WERI-Rb-1 (cell line): ENCODE measurements around the gene SKIDA1.

ENCODE experiments used
- DNase-seq: peaks from one replicate; pipeline ENCODE4 v3.0.0-alpha.2; 2020
- H3K27ac ChIP-seq: fragments of 250-450 bp; sonication (Bioruptor Pico); 2 replicates; pipeline ENCODE4 v1.5.1; 2020; ENCODE audit warnings: mild to moderate bottlenecking, moderate library complexity
- H3K27me3 ChIP-seq: fragments of 250-450 bp; sonication (Bioruptor Pico); 2 replicates; pipeline ENCODE4 v1.5.1; 2021; ENCODE audit warnings: mild to moderate bottlenecking, low read depth, moderate library complexity; ENCODE audit not compliant: insufficient read depth, severe bottlenecking
- H3K36me3 ChIP-seq: fragments of 250-450 bp; sonication (Bioruptor Pico); 2 replicates; pipeline ENCODE4 v1.5.1; 2020; ENCODE audit warnings: mild to moderate bottlenecking, moderate library complexity
- H3K4me3 ChIP-seq: 2 replicates; pipeline ENCODE4 v1.5.1; 2011; ENCODE audit warnings: low read depth, mild to moderate bottlenecking, control low read depth, low read length
- H3K9me3 ChIP-seq: fragments of 250-450 bp; sonication (Bioruptor Pico); 2 replicates; pipeline ENCODE4 v1.5.1; 2021; ENCODE audit warnings: mild to moderate bottlenecking, moderate library complexity; ENCODE audit not compliant: severe bottlenecking
- CTCF ChIP-seq: IDR thresholded peaks from 2 replicates; pipeline ENCODE4 v1.5.1; 2011; ENCODE audit warnings: low read depth, mild to moderate bottlenecking, control low read depth, inconsistent platforms, low read length

Gene SKIDA1

GRCh38 chr10:21526860-21527597, 1.5 kb upstream of the SKIDA1 start:
- Histone ChIP-seq H3K4me3 (peak overlapping the region; percentile 69), H3K27me3 (no peaks in the 10 kb centered on the region), H3K36me3 (no peaks in the 10 kb centered on the region), H3K27ac (peak overlapping the region; percentile 97), H3K9me3 (no peaks in the 10 kb centered on the region)
- no peak for DNase-seq
- no peak for TF ChIP-seq CTCF

- Histone ChIP-seq H3K4me3 (peak overlapping the region; percentile 69), H3K27me3 (no peaks in the 10 kb centered on the region), H3K27ac (peak overlapping the region; percentile 97), H3K9me3 (no peaks in the 10 kb centered on the region), H3K36me3 (no peaks in the 10 kb centered on the region)
- no peak for DNase-seq
- no peak for TF ChIP-seq CTCF
Observed at GRCh38 chr10:21526188-21526859, 842 bp upstream of the SKIDA1 start.

- no peak for TF ChIP-seq CTCF
- Histone ChIP-seq H3K27ac (peak overlapping the region; percentile 97), H3K4me3 (peak overlapping the region; percentile 89), H3K9me3 (no peaks in the 10 kb centered on the region), H3K27me3 (no peaks in the 10 kb centered on the region), H3K36me3 (no peaks in the 10 kb centered on the region)
- DNase-seq = no peak
Observed at GRCh38 chr10:21524526-21525366, 736 bp downstream of the SKIDA1 start.

- Histone ChIP-seq H3K4me3 (peak overlapping the region; percentile 89), H3K27ac (peak overlapping the region; percentile 97), H3K36me3 (no peaks in the 10 kb centered on the region), H3K27me3 (no peaks in the 10 kb centered on the region), H3K9me3 (no peaks in the 10 kb centered on the region)
- no peak for DNase-seq
- TF ChIP-seq CTCF = no peak
Observed at GRCh38 chr10:21524131-21524525, 1.4 kb downstream of the SKIDA1 start.

- H3K4me3 ChIP-seq = peak overlapping the region; percentile 89
- no peak for TF ChIP-seq CTCF
- no peaks in the 10 kb centered on the region for H3K9me3 ChIP-seq
- no peaks in the 10 kb centered on the region for H3K27me3 ChIP-seq
- no peaks in the 10 kb centered on the region for H3K36me3 ChIP-seq
- DNase-seq = peak; percentile 36
- H3K27ac ChIP-seq = peak overlapping the region; percentile 97
Observed at GRCh38 chr10:21523557-21524008, 1.9 kb downstream of the SKIDA1 start.
